HG02763 (cell line): ENCODE results near the gene TAF4.
"Not testable (repeated sequence)": the region's sequence is repeated elsewhere in the genome, so short reads cannot be mapped to it uniquely, and the experiment has no call there.

Source experiments
- ATAC-seq: cut with Tn5 transposase; IDR thresholded peaks from one replicate; pipeline ENCODE4 v1.9.1; 2021; ENCODE audit warnings: mild to moderate bottlenecking, moderate library complexity; ENCODE audit not compliant: unreplicated experiment

Gene TAF4

DNA sequence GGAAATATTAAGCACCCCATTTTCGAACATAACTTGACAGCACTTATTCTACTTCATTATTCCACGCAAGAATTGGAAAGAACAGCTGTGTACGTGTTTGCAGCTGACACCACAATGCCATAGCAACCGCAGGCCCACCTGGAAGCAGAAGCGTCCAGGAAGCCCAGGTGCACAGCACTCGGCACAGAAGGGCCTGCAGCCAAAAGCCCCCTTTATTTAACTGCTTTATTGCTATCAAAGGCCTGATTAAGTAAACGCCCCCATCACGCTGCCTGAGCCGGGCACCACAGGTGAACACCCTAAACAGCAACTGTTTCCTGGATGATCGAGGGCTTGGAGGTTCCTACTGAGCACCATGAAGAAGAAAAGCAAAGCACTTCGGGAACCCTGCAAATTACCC, 6.3 kb downstream of the TAF4 start:
- no peak for ATAC-seq

- ATAC-seq: no peak
Measured at GRCh38 chr20:62058941-62059340, 6.7 kb downstream of the TAF4 start.

DNA sequence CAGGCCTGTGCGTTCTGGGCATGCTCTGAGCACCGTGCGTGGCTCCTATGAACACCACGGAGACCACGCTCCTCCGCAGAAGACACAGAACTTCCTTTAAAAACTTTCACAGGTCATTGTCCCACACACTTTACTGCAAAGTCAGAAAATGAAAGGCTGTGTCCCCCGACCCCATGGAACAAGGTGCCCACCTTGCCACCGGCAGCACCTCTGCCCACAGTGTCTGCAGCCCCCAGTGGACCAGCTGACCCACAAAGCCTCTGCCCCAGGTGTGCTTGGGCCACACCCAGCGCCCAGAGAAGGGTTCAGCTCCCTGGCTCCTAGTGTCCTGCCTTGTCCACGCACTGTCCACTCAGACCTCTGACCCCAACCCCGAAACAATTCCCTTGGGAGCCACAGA, 8.7 kb downstream of the TAF4 start:
- ATAC-seq: no peak

- ATAC-seq: no peak
Measured at GRCh38 chr20:62056377-62056776, 9.3 kb downstream of the TAF4 start.

- not testable (repeated sequence) for ATAC-seq
Measured at GRCh38 chr20:62055862-62056115, 9.9 kb downstream of the TAF4 start.

- no peak for ATAC-seq
Measured at GRCh38 chr20:62055106-62055861, 10.4 kb downstream of the TAF4 start.

DNA sequence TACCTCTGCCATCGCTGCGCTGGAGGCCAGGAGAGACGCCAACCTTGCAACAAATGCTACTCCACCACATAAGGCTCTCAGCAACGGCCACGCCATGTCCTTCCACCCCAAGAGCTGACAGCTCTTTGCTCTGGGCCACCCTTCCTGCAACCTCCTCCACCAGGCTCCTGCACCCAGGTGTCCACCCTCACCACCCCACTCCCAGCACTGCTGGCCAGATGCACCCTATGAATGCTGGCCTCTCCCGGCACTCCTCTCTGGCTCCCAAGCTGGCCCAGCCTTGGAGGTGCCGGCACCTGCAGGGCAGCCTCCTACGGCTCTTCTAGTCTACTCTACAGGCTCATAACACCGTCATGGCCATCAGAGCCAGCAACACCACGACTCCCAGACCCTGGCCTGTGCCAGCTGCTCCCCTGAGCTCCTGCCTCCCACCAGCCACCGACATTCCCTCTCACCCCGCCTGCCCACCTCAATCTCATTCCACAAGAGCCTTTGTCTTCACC, 11.2 kb downstream of the TAF4 start:
- ATAC-seq: no peak

GRCh38 chr20:62053465-62054196, 12.1 kb downstream of the TAF4 start:
- ATAC-seq: no peak

GRCh38 chr20:62052842-62053464, 12.7 kb downstream of the TAF4 start:
- no peak for ATAC-seq

DNA sequence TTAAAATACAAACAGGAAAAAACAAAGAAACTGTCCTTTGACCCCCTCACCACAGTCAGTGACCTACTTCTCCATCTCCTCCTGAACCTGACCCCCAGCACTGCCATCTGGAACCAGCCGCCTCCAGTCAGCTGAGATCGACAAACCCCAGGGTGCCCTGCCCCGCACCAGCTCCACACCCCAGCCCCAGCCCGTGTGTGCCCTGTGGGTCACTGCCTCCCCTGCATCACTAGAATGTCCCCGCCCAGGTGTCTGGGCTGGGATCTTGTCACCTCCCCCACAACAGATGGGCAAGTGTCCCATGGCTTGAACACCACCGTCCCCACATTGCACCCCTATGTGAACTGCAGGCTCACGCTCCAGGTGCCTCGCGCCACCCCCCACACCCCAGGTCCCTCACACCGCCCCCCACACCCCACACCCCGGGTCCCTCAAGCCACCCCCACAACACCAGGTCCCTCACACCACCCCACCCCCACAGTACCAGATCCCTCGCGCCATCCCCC, 13.3 kb downstream of the TAF4 start:
- ATAC-seq: no peak

- ATAC-seq: no peak
Measured at GRCh38 chr20:62051546-62052255, 14.0 kb downstream of the TAF4 start.

DNA sequence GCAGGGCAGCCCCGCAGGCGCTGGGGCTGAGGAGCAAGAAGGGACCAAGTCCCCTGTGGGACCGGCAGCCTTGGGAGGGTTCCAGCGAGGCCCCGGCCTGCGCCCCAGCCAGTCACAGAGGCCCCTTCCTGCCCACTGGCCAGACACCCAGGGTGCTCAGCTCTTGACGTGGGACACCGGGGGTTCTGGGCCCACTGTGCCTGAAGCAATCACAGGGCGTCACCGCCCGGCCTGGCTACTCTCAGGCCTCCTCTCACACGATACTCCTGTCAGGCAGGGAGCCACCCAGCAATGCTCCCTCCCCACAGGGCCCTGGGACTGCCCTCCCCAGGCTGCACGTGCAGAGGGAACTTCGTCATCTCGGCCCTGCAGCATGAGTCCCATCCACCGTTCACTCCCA, 14.5 kb downstream of the TAF4 start:
- no peak for ATAC-seq

- no peak for ATAC-seq
Measured at GRCh38 chr20:62050166-62051120, 15.2 kb downstream of the TAF4 start.

DNA sequence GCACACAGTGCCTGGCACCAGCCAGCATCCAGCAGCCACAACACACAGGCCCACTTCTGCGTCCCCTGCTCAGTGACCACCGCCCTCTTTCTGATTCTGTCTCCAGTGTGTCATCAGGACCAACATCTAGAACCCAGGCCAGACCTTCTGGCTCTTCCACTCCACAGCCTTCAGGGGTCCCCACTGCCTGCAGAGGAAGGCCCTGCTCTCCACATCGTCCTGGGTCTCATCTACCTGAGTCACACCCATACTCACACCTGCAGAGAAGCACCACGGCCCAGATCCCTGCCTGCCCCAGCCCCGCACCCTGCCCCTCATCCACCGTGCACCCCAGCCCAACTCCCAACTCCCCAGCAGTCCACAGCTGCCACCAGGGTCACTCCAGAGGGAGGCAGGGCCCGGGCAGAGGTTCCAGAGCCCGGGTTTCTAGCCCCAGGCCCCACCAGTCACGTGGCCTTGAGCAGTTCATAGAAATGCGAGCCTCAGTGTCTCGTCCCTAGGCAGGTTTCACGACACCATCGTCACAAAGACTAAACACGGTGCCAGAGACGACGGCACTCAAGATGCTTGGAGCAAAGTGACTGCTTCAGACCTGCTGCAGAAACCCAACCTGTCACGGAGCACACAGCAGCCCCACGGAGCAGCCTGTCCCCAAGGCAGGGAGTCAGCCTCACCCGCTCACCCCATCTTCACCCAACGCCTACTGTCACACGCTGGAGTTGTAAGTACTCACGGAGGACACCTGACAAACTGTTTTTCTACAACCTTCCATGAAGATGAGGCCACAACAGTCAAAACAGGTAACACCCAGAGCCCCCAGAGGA, 16.1 kb downstream of the TAF4 start:
- no peak for ATAC-seq

GRCh38 chr20:62048821-62049291, 16.8 kb downstream of the TAF4 start:
- ATAC-seq: no peak

- ATAC-seq: no peak
Measured at GRCh38 chr20:62048346-62048761, 17.3 kb downstream of the TAF4 start.

- ATAC-seq: no peak
Measured at GRCh38 chr20:62047666-62048345, 17.9 kb downstream of the TAF4 start.

DNA sequence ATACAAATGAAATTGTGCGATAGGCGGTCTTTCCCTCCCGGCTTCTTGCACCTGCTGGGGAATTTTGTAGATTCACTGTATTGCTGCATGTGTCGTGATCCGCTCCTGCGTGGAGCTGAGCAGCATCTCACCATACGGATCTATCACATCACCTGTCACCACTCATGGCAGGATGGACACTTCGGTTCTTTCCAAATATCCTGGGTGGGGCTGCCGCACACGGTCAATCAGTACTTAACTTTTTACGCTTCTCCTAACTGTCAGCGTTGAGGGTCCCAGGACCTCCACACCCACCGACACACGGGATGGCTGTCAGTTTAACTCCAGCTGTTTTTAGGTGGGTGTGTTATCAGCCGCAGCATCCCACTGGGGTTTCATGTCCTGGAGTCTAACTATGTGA, 19.2 kb downstream of the TAF4 start:
- no peak for ATAC-seq
